GM18505 (cell line): Measurements from ENCODE around the gene COL4A2.

Source experiments
- ATAC-seq: cut with Tn5 transposase; IDR thresholded peaks from one replicate; pipeline ENCODE4 v1.9.1; 2021; ENCODE audit not compliant: unreplicated experiment
- POLR2A ChIP-seq: IDR thresholded peaks from 4 replicates; pipeline ENCODE4 v1.6.1; 2011; ENCODE audit warnings: borderline replicate concordance; ENCODE audit not compliant: insufficient read depth, insufficient read length; ENCODE audit errors: extremely low read depth

The COL4A2 gene

GRCh38 chr13:110352735-110353134 is 45.7 kb downstream of the COL4A2 start:
- TF ChIP-seq POLR2A: no peak

GRCh38 chr13:110353339-110353977 is 46.4 kb downstream of the COL4A2 start:
- TF ChIP-seq POLR2A: no peak
- no peak for ATAC-seq

More at GRCh38 chr13:110352735-110353134, 45.7 kb downstream of the COL4A2 start:
- no peak for ATAC-seq

GRCh38 chr13:110354123-110354627 is 47.1 kb downstream of the COL4A2 start:
- no peak for TF ChIP-seq POLR2A
- no peak for ATAC-seq

GRCh38 chr13:110354715-110355473 is 47.8 kb downstream of the COL4A2 start:
- no peak for ATAC-seq
- TF ChIP-seq POLR2A: no peak

- TF ChIP-seq POLR2A: no peak
- no peak for ATAC-seq
Measured at GRCh38 chr13:110356362-110356761, 49.3 kb downstream of the COL4A2 start.

GRCh38 chr13:110358381-110358780 is 51.3 kb downstream of the COL4A2 start:
- no peak for ATAC-seq

GRCh38 chr13:110359840-110360301 is 52.8 kb downstream of the COL4A2 start:
- no peak for ATAC-seq
- TF ChIP-seq POLR2A: no peak

More at GRCh38 chr13:110358381-110358780, 51.3 kb downstream of the COL4A2 start:
- no peak for TF ChIP-seq POLR2A

GRCh38 chr13:110360598-110360997 is 53.5 kb downstream of the COL4A2 start:
- TF ChIP-seq POLR2A: no peak
- no peak for ATAC-seq

- TF ChIP-seq POLR2A: no peak
- no peak for ATAC-seq
Measured at GRCh38 chr13:110361365-110361911, 54.4 kb downstream of the COL4A2 start.

- no peak for ATAC-seq
- no peak for TF ChIP-seq POLR2A
Measured at GRCh38 chr13:110363010-110363409, 55.9 kb downstream of the COL4A2 start.

GRCh38 chr13:110364081-110364480 is 57.0 kb downstream of the COL4A2 start:
- ATAC-seq: no peak
- TF ChIP-seq POLR2A: no peak

GRCh38 chr13:110365876-110366275 is 58.8 kb downstream of the COL4A2 start:
- TF ChIP-seq POLR2A: no peak
- ATAC-seq: no peak

GRCh38 chr13:110366733-110367132 is 59.6 kb downstream of the COL4A2 start:
- no peak for ATAC-seq
- no peak for TF ChIP-seq POLR2A

- TF ChIP-seq POLR2A: no peak
- no peak for ATAC-seq
Measured at GRCh38 chr13:110367620-110368019, 60.5 kb downstream of the COL4A2 start.

- no peak for ATAC-seq
- no peak for TF ChIP-seq POLR2A
Measured at GRCh38 chr13:110368408-110368807, 61.3 kb downstream of the COL4A2 start.

- no peak for TF ChIP-seq POLR2A
- no peak for ATAC-seq
Measured at GRCh38 chr13:110369400-110369799, 62.3 kb downstream of the COL4A2 start.
